Medulla oblongata (tissue), 1 donor: ENCODE results near the gene DERA.
"Not testable (repeated sequence)": the region's sequence is repeated elsewhere in the genome, so short reads cannot be mapped to it uniquely, and the experiment has no call there.

Source experiments
- DNase-seq: peaks from one replicate; pipeline ENCODE4 v3.0.0-alpha.2; 2015; ENCODE audit errors: extremely low spot score

DERA gene

GRCh38 chr12:15910864-15911721 lies at the start of gene DERA:
DERA (plus strand) TSS chr12:15911332; CDS start chr12:15911384, 52 bp downstream.
- DNase-seq = peak; percentile 76

GRCh38 chr12:15861404-15861803 lies 49.7 kb upstream of the DERA start:
- DNase-seq = no peak

- DNase-seq = no peak
These were observed 48.3 kb upstream of the DERA start for GRCh38 chr12:15862840-15863239.

GRCh38 chr12:15863372-15863771 lies 47.8 kb upstream of the DERA start:
- DNase-seq = no peak

- DNase-seq = peak; percentile 52
These were observed 47.1 kb upstream of the DERA start for GRCh38 chr12:15863984-15864383.

- no peak for DNase-seq
These were observed 42.9 kb upstream of the DERA start for GRCh38 chr12:15868186-15868585.

GRCh38 chr12:15873556-15873955 lies 37.6 kb upstream of the DERA start:
- DNase-seq = no peak

GRCh38 chr12:15874556-15875145 lies 36.5 kb upstream of the DERA start:
- not testable (repeated sequence) for DNase-seq

GRCh38 chr12:15875863-15876262 lies 35.3 kb upstream of the DERA start:
- no peak for DNase-seq

GRCh38 chr12:15879413-15879812 lies 31.7 kb upstream of the DERA start:
- no peak for DNase-seq

GRCh38 chr12:15880721-15881120 lies 30.4 kb upstream of the DERA start:
- DNase-seq = no peak

- DNase-seq = peak; percentile 98
These were observed 28.8 kb upstream of the DERA start, which contains the start of gene STRAP for GRCh38 chr12:15882118-15882971. STRAP (plus strand) TSS chr12:15882387; CDS start chr12:15882708, 321 bp downstream.

- DNase-seq = no peak
These were observed 27.6 kb upstream of the DERA start for GRCh38 chr12:15883536-15883935.

- no peak for DNase-seq
These were observed 24.6 kb upstream of the DERA start for GRCh38 chr12:15886372-15887042.

- DNase-seq = no peak
These were observed 23.9 kb upstream of the DERA start for GRCh38 chr12:15887043-15887817.

- no peak for DNase-seq
These were observed 18.4 kb upstream of the DERA start for GRCh38 chr12:15892645-15893259.

GRCh38 chr12:15893260-15893659 lies 17.9 kb upstream of the DERA start:
- no peak for DNase-seq

- DNase-seq = no peak
These were observed 14.3 kb upstream of the DERA start for GRCh38 chr12:15896867-15897266.

- no peak for DNase-seq
These were observed 13.7 kb upstream of the DERA start for GRCh38 chr12:15897433-15897832.

- peak; percentile 58 for DNase-seq
These were observed 11.8 kb upstream of the DERA start for GRCh38 chr12:15899282-15899870.
